ENCODE measurements around the gene CEACAM20. TPM values are rescaled to one million over a fixed set of nuclear protein-coding genes. Genes with fewer than 3 reads are reported as not detected.

The CEACAM20 gene
- total and polyA plus RNA-seq, 8 donors = not detected

DNA sequence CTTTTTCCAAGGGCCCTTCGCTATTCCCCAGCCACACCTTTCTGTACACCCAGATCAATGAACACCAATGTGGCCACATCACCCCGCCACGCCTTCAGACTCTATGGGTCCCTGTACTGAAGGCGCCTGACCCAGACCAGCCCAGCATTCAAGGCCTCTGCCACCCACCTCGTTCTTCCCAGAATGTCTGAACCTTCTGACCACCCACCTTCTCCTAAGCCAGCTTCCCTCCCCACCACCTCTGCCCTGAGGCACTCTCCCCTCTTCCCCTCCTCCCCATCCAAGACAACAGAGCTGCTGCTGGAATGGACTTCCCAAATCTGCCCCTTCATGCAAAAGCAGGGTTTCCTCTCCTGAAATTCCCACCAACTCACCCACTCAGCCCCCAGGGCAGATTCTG lies 3.3 kb upstream of the CEACAM20 start:
- no peaks in the 10 kb centered on the region for H3K36me3 ChIP-seq
- no peaks in the 10 kb centered on the region for H3K4me1 ChIP-seq
- 63 to 72% methylated on average over 5 of the region's 5 CpGs for WGBS, 2 donors
- no peak overlapping the region for H3K4me3 ChIP-seq
- no peaks in the 10 kb centered on the region for H3K9me3 ChIP-seq
- FAIRE-seq (no peak), DNase-seq (no peak), ATAC-seq (no peak)
- TF ChIP-seq, protein P1, sequence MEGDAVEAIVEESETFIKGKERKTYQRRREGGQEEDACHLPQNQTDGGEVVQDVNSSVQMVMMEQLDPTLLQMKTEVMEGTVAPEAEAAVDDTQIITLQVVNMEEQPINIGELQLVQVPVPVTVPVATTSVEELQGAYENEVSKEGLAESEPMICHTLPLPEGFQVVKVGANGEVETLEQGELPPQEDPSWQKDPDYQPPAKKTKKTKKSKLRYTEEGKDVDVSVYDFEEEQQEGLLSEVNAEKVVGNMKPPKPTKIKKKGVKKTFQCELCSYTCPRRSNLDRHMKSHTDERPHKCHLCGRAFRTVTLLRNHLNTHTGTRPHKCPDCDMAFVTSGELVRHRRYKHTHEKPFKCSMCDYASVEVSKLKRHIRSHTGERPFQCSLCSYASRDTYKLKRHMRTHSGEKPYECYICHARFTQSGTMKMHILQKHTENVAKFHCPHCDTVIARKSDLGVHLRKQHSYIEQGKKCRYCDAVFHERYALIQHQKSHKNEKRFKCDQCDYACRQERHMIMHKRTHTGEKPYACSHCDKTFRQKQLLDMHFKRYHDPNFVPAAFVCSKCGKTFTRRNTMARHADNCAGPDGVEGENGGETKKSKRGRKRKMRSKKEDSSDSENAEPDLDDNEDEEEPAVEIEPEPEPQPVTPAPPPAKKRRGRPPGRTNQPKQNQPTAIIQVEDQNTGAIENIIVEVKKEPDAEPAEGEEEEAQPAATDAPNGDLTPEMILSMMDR (IDR thresholded peaks at IDR 0.05) = no peak
- intact Hi-C loops (cut with DNase I) = no loop called here
- H3K27ac ChIP-seq = no peak overlapping the region
- no peaks in the 10 kb centered on the region for H3K27me3 ChIP-seq

DNA sequence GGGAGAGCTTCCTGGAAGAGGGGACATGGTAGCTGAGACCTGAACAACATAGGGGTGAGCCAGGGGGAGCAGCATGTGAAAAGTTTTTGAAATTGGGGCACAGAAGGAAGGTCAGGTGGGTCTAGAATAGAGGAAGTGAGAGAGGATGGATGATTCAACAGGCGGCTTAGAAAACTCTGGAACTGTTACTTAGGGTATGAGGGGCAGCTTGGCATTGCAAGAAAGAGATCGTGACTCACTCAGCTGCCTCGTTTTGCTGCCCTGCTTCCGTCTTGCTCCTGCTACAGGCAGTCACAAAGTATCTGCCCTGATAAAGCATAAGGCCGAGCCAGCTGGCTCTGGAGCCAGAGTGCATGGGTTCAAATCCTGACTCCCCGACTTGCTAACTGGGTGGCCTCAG lies 1.3 kb upstream of the CEACAM20 start:
- no peak for FAIRE-seq
- intact Hi-C loops (cut with DNase I) = no loop called here

DNA sequence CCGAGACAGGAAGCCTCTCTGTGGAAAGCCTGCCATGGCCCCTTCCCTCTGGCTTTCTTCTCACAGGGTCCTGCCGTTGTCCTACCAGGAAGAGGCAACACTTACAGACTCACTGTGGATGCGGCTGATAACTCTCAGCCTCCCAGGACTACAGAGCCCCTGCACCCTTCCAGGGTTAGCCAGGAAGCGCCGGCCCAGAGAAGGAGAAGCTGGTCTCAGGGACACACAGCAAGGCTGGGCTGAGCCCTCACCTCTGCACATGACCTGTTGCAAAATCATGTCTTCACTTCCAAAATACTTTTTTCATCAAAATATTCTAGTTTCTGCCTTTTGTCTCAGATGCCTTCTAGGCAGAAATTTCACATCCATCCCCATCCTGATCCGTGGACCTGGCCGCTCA lies 1.9 kb downstream of the CEACAM20 start:
- Histone ChIP-seq H3K27me3 (no peaks in the 10 kb centered on the region), H3K9me3 (no peaks in the 10 kb centered on the region), H3K4me3 (no peak overlapping the region), H3K4me1 (no peaks in the 10 kb centered on the region), H3K36me3 (no peaks in the 10 kb centered on the region), H3K27ac (no peak overlapping the region)
- ATAC-seq (no peak), DNase-seq (no peak), FAIRE-seq (no peak)
- WGBS, 2 donors = 68 to 70% methylated on average over 6 to 7 of the region's 7 CpGs
- TF ChIP-seq, protein P1 (IDR thresholded peaks at IDR 0.05) = no peak
- intact Hi-C loops (cut with DNase I) = no loop called here

More for the DNA sequence above, 1.3 kb upstream of the CEACAM20 start:
- TF ChIP-seq, protein P1 (IDR thresholded peaks at IDR 0.05) = no peak
- no peaks in the 10 kb centered on the region for H3K4me1 ChIP-seq
- H3K4me3 ChIP-seq = no peak overlapping the region
- no peak overlapping the region for H3K27ac ChIP-seq
- no peak for DNase-seq
- WGBS, 2 donors = 50 to 59% methylated on average over 6 of the region's 6 CpGs
- H3K9me3 ChIP-seq = no peaks in the 10 kb centered on the region
- no peaks in the 10 kb centered on the region for H3K36me3 ChIP-seq
- no peak for ATAC-seq
- no peaks in the 10 kb centered on the region for H3K27me3 ChIP-seq

DNA sequence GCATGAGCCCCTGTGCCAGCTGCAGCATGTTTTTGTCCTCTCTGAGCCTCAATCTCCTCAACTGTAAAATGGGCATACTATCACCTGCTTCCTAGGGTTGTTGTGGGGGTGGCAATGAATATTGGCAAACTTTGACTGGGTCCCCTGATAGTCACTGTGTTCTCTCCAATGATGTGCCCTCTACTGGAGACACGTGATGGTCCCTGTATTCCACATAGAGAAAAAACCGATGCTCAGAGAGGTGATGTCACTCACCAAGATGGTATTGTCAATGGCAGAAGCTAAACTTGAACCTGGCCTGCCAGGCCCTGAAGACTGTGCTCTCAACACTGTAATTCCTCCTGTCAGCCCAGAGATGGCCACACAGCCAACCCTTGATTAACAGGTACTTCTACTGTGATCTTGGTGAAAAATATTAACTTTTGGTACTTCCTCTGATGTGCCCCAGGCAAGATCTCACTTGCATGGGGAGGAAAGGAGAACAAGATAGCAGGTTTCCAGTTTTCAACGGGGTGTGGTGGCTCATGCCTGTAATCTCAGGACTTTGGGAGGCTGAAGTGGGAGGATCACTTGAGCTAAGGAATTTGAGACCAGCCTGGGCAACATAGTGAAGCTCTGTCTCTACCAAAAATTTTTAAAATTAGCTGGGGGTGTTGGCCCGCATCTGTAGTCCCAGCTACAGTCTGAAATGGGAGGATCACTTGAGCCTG lies 3.6 kb downstream of the CEACAM20 start:
- H3K4me1 ChIP-seq = no peaks in the 10 kb centered on the region
- TF ChIP-seq, protein P1 (IDR thresholded peaks at IDR 0.05) = no peak
- no peaks in the 10 kb centered on the region for H3K27me3 ChIP-seq
- DNase-seq = no peak
- H3K36me3 ChIP-seq = no peaks in the 10 kb centered on the region
- 35 to 40% methylated on average over 4 of the region's 4 CpGs for WGBS, 2 donors
- H3K4me3 ChIP-seq = no peak overlapping the region
- H3K27ac ChIP-seq = no peak overlapping the region
- no peak for FAIRE-seq
- ATAC-seq = no peak
- H3K9me3 ChIP-seq = no peaks in the 10 kb centered on the region
- intact Hi-C loops (cut with DNase I) = no loop called here

DNA sequence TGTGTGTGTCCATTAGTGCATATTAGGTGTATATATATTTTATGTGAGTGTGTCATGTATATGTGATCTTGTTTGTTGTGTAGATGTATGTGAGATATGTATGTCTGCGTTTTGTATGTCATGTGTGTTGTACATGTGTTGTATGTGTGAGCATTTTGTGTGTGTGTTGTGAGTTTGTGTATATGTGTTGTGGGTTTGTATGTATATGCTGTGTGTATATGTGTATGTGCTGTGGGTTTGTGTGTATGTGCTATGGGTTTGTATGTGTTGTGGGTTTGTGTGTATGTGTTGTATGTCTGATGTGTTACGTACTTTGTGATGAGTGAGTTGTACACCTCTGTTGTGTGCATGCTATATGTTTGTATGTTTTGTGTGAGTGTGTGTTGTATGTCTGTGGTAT lies 8.1 kb downstream of the CEACAM20 start:
- ATAC-seq = no peak
- no peak for DNase-seq
- no peaks in the 10 kb centered on the region for H3K27me3 ChIP-seq
- intact Hi-C loops (cut with DNase I) = no loop called here
- H3K36me3 ChIP-seq = no peaks in the 10 kb centered on the region
- FAIRE-seq = no peak
- H3K9me3 ChIP-seq = no peaks in the 10 kb centered on the region
- H3K4me1 ChIP-seq = no peaks in the 10 kb centered on the region
- H3K4me3 ChIP-seq = no peak overlapping the region
- TF ChIP-seq, protein P1 (IDR thresholded peaks at IDR 0.05) = no peak
- WGBS, 2 donors = 79 to 82% methylated on average over 2 of the region's 2 CpGs
- H3K27ac ChIP-seq = no peak overlapping the region
